A549 (cell line): ENCODE results near the gene SLC6A7. TPM values are rescaled to one million over a fixed set of nuclear protein-coding genes. Genes with fewer than 3 reads are reported as not detected.

ENCODE experiments used
- ATAC-seq, 2 experiments: fragments of 200-7000 bp in 1 of 2; fragments of >200 bp in 1 of 2; cut with Nextera tagmentation in 1 of 2; cut with Tn5 transposase in 1 of 2; 3 replicates each; pipeline versions ENCODE4 v1.8.0 to v1.9.1; 2018 to 2020; ENCODE audit warnings: mild to moderate bottlenecking in 1 of 2, moderate library complexity in 1 of 2
- CTCF ChIA-PET: fragments of 300-600 bp; sonication (Branson Sonifier 250); formaldehyde crosslinking; extraction: SDS; loops from one replicate; lab custom pipeline; 2021; ENCODE audit warnings: antibody characterized with exemption, inconsistent platforms; lab: Yijun Ruan, JAX
- POLR2A ChIA-PET: fragments of 350-600 bp; formaldehyde crosslinking; extraction: SDS; loops from one replicate; lab custom pipeline; 2021; ENCODE audit warnings: antibody characterized with exemption, inconsistent platforms; lab: Yijun Ruan, JAX
- DNase-seq, 2 experiments: peaks; one replicate each; pipeline versions ENCODE4 v3.0.0 to v3.0.0-alpha.2; 2011 to 2016; ENCODE audit warnings: low read depth in 1 of 2, low spot score in 1 of 2
- FAIRE-seq: peaks from 2 replicates; lab custom pipeline; 2011; peaks lifted over from hg19 to GRCh38; lab: Jason Lieb, UNC
- H3K27ac ChIP-seq, 2 experiments: fragments of >200 bp; sonication (Bioruptor Twin); formaldehyde crosslinking; 3 replicates each; pipeline ENCODE4 v1.5.1; 2016 to 2017
- H3K4me1 ChIP-seq: fragments of >200 bp; sonication (Bioruptor Twin); formaldehyde crosslinking; 3 replicates; pipeline ENCODE4 v1.6.1; 2016
- H3K4me2 ChIP-seq: fragments of >200 bp; sonication (Bioruptor Twin); formaldehyde crosslinking; 3 replicates; pipeline ENCODE4 v1.6.1; 2016
- H3K4me3 ChIP-seq: fragments of >200 bp; sonication (Bioruptor Twin); formaldehyde crosslinking; 3 replicates; pipeline ENCODE4 v1.5.1; 2016
- H3K9me3 ChIP-seq: fragments of >200 bp; sonication (Bioruptor Twin); formaldehyde crosslinking; 3 replicates; pipeline ENCODE4 v1.6.1; 2016
- BHLHE40 ChIP-seq: IDR thresholded peaks from 2 replicates; pipeline ENCODE4 v1.6.1; 2012; ENCODE audit warnings: low read depth, low read length, inconsistent platforms
- CBX2 ChIP-seq: fragments of 200-600 bp; sonication (generic); IDR thresholded peaks from 2 replicates; pipeline ENCODE4 v1.6.1; 2016; ENCODE audit warnings: low read depth, mild to moderate bottlenecking, borderline replicate concordance
- EHF ChIP-seq: fragments of 250-450 bp; sonication (Bioruptor Pico); IDR thresholded peaks from 2 replicates; pipeline ENCODE4 v1.5.0; 2020; ENCODE audit warnings: mild to moderate bottlenecking
- EHMT2 ChIP-seq: fragments of 200-600 bp; sonication (generic); IDR thresholded peaks from 2 replicates; pipeline ENCODE4 v1.6.1; 2016; ENCODE audit warnings: antibody characterized with exemption, low read depth, mild to moderate bottlenecking, moderate library complexity
- FOSL2 ChIP-seq, 2 experiments: fragments of 450-650 bp in 1 of 2; fragments of >200 bp in 1 of 2; sonication (Bioruptor Twin) in 1 of 2; formaldehyde crosslinking; IDR thresholded peaks; 2 replicates each; pipeline versions ENCODE4 v1.5.0 to v1.6.1; 2016 to 2020; ENCODE audit warnings: mild to moderate bottlenecking in 1 of 2, moderate library complexity in 1 of 2
- HDAC2 ChIP-seq: fragments of 200-600 bp; sonication (generic); IDR thresholded peaks from 2 replicates; pipeline ENCODE4 v1.6.1; 2016
- HOXA7 ChIP-seq: fragments of 250-450 bp; sonication (Bioruptor Pico); IDR thresholded peaks from 2 replicates; pipeline ENCODE4 v1.5.0; 2020; ENCODE audit warnings: mild to moderate bottlenecking, moderate library complexity
- HOXB13 ChIP-seq: fragments of 250-450 bp; sonication (Bioruptor Pico); IDR thresholded peaks from 2 replicates; pipeline ENCODE4 v1.5.0; 2020; ENCODE audit warnings: low read depth, mild to moderate bottlenecking, moderate library complexity
- JUN ChIP-seq, 2 experiments: fragments of >200 bp; sonication (Bioruptor Twin); formaldehyde crosslinking; IDR thresholded peaks; 2 replicates in 1 of 2; 3 replicates in 1 of 2; pipeline ENCODE4 v1.6.1; 2016 to 2017
- MYC ChIP-seq: IDR thresholded peaks from 2 replicates; pipeline ENCODE4 v1.6.1; 2012; ENCODE audit warnings: mild to moderate bottlenecking, inconsistent platforms, low read length, improper control_type of control experiment, borderline replicate concordance
- NPAS2 ChIP-seq: fragments of 250-450 bp; sonication (Bioruptor Pico); IDR thresholded peaks from 2 replicates; pipeline ENCODE4 v1.8.0; 2022; ENCODE audit warnings: mild to moderate bottlenecking, moderate library complexity, borderline replicate concordance
- ZFP36 ChIP-seq: fragments of 450-650 bp; IDR thresholded peaks from 2 replicates; pipeline ENCODE4 v1.6.1; 2014; ENCODE audit warnings: borderline replicate concordance; ENCODE audit not compliant: partially characterized antibody
- ZNF302 ChIP-seq: fragments of 250-450 bp; sonication (Bioruptor Pico); IDR thresholded peaks from 2 replicates; pipeline ENCODE4 v1.9.0; 2021; ENCODE audit warnings: inconsistent platforms, mild to moderate bottlenecking, moderate library complexity
- WGBS: methylation state at CpG from one replicate; pipeline ENCODE4 v1.1.6; 2017; ENCODE audit errors: missing lambda C conversion rate; 5-methylcytosine and 5-hydroxymethylcytosine counted together
- polyA plus RNA-seq, 4 experiments: library from polyadenylated mRNA; depleted of rRNA in 3 of 4; stranded (reverse); fragments of >200 nt; fragmentation: RNase III in 1 of 4; extraction: RNeasy Plus Mini Kit Qiagen cat#74134 plus additional on column Dnase treatment in 1 of 4; gene quantifications; 2 replicates in 3 of 4; 3 replicates in 1 of 4; pipeline ENCODE4 v1.2.3, GENCODE V29; 2011 to 2017
- TF ChIP-seq, protein P1 (sequence below): fragments of 150-350 bp; IDR thresholded peaks from 2 replicates; pipeline ENCODE4 v1.6.1; 2014; ENCODE audit warnings: low read depth, mild to moderate bottlenecking, low read length
- TF ChIP-seq, protein P2 (sequence below): fragments of 200-600 bp; sonication (generic); IDR thresholded peaks from 2 replicates; pipeline ENCODE4 v1.6.1; 2016; ENCODE audit warnings: antibody characterized with exemption, mild to moderate bottlenecking, moderate library complexity

SLC6A7 gene
- polyA plus RNA-seq, 2 of the 4 experiments (the other 2 are of a cell fraction), result not detected

GRCh38 chr5:150167908-150168307 lies 22.0 kb upstream of the SLC6A7 start:
- Histone ChIP-seq H3K9me3 (no peaks in the 10 kb centered on the region), H3K4me2 (no peak overlapping the region), H3K4me1 (peaks cover 5% of the 10 kb centered on the region; the same call in 1 of the 3 replicates), H3K4me3 (no peak overlapping the region), H3K27ac (no peak overlapping the region)
- ATAC-seq, result no peak
- CTCF ChIA-PET, result interaction anchor here (0.7 to 3.3 kb wide), 4 partner anchors 23 to 232 kb away, joined by 3 to 17 read pairs (median 4); partner anchors contain the start of gene SLC6A7
- WGBS, result 88% methylated on average over 14 of the region's 14 CpGs
- POLR2A ChIA-PET, result no interaction called here
- no peak for TF ChIP-seq MYC
- no peak for TF ChIP-seq BHLHE40
- TF ChIP-seq ZFP36, result no peak
- TF ChIP-seq HDAC2, result no peak
- no peak for TF ChIP-seq NPAS2
- no peak for TF ChIP-seq JUN (IDR thresholded peaks at IDR 0.05)
- no peak for TF ChIP-seq EHMT2
- no peak for TF ChIP-seq ZNF302
- TF ChIP-seq FOSL2 (IDR thresholded peaks at IDR 0.05), result no peak
- no peak for TF ChIP-seq FOSL2 (CRISPR knock-in tag; IDR thresholded peaks at IDR 0.05)
- TF ChIP-seq HOXA7 (CRISPR knock-in tag), result no peak
- FAIRE-seq, result no peak
- no peak for DNase-seq

- 45% methylated on average over 3 of the region's 3 CpGs for WGBS
- H3K27ac ChIP-seq, result no peak overlapping the region
- ATAC-seq (peak in 1 of 2 experiments; percentile 27; a peak in 2 of 6 replicates), FAIRE-seq (no peak), DNase-seq (no peak)
- no peak overlapping the region for H3K4me2 ChIP-seq
- ChIA-PET CTCF (interaction anchor here (1.3 to 3.3 kb wide), 6 partner anchors 12 to 182 kb away, joined by 3 to 17 read pairs (median 4); partner anchors contain the start of gene SLC6A7), POLR2A (no interaction called here)
- TF ChIP-seq, protein P1, sequence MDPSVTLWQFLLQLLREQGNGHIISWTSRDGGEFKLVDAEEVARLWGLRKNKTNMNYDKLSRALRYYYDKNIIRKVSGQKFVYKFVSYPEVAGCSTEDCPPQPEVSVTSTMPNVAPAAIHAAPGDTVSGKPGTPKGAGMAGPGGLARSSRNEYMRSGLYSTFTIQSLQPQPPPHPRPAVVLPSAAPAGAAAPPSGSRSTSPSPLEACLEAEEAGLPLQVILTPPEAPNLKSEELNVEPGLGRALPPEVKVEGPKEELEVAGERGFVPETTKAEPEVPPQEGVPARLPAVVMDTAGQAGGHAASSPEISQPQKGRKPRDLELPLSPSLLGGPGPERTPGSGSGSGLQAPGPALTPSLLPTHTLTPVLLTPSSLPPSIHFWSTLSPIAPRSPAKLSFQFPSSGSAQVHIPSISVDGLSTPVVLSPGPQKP, result no peak
- TF ChIP-seq CBX2, result no peak
- no peak for TF ChIP-seq HOXB13 (CRISPR knock-in tag)
- no peak for TF ChIP-seq ZFP36
- H3K4me3 ChIP-seq, result no peak overlapping the region
- no peaks in the 10 kb centered on the region for H3K9me3 ChIP-seq
- peaks cover 2% of the 10 kb centered on the region; the same call in 1 of the 3 replicates for H3K4me1 ChIP-seq
Observed at GRCh38 chr5:150168864-150169263, 21.0 kb upstream of the SLC6A7 start.

- WGBS, result 69% methylated on average over 1 of the region's 1 CpG
- POLR2A ChIA-PET, result no interaction called here
- H3K4me2 ChIP-seq, result no peak overlapping the region
- no peak overlapping the region for H3K4me3 ChIP-seq
- no peaks in the 10 kb centered on the region for H3K9me3 ChIP-seq
- CTCF ChIA-PET, result interaction anchor here (1.0 to 5.8 kb wide), 7 partner anchors 10 to 179 kb away, joined by 3 to 27 read pairs (median 4); no protein-coding TSS in a partner anchor
- TF ChIP-seq EHF (CRISPR knock-in tag), result no peak
- TF ChIP-seq, protein P1, result no peak
- TF ChIP-seq, protein P2, sequence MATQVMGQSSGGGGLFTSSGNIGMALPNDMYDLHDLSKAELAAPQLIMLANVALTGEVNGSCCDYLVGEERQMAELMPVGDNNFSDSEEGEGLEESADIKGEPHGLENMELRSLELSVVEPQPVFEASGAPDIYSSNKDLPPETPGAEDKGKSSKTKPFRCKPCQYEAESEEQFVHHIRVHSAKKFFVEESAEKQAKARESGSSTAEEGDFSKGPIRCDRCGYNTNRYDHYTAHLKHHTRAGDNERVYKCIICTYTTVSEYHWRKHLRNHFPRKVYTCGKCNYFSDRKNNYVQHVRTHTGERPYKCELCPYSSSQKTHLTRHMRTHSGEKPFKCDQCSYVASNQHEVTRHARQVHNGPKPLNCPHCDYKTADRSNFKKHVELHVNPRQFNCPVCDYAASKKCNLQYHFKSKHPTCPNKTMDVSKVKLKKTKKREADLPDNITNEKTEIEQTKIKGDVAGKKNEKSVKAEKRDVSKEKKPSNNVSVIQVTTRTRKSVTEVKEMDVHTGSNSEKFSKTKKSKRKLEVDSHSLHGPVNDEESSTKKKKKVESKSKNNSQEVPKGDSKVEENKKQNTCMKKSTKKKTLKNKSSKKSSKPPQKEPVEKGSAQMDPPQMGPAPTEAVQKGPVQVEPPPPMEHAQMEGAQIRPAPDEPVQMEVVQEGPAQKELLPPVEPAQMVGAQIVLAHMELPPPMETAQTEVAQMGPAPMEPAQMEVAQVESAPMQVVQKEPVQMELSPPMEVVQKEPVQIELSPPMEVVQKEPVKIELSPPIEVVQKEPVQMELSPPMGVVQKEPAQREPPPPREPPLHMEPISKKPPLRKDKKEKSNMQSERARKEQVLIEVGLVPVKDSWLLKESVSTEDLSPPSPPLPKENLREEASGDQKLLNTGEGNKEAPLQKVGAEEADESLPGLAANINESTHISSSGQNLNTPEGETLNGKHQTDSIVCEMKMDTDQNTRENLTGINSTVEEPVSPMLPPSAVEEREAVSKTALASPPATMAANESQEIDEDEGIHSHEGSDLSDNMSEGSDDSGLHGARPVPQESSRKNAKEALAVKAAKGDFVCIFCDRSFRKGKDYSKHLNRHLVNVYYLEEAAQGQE, result no peak
- no peak overlapping the region for H3K27ac ChIP-seq
- FAIRE-seq (no peak), DNase-seq (no peak), ATAC-seq (no peak)
- no peaks in the 10 kb centered on the region for H3K4me1 ChIP-seq
Observed at GRCh38 chr5:150172145-150172544, 17.7 kb upstream of the SLC6A7 start.
